GM10248 (cell line): ENCODE data around the gene ANKRD13C.

Experiments used
- CTCF ChIA-PET: fragments of 300-600 bp; sonication (Branson Sonifier 250); formaldehyde crosslinking; extraction: SDS; loops from one replicate; lab custom pipeline; 2021; ENCODE audit warnings: antibody characterized with exemption; lab: Yijun Ruan, JAX
- POLR2A ChIA-PET: fragments of 350-650 bp; sonication (Branson Sonifier 250); formaldehyde crosslinking; extraction: SDS; loops from one replicate; lab custom pipeline; 2020; ENCODE audit warnings: antibody characterized with exemption; lab: Yijun Ruan, JAX
- DNase-seq: peaks from one replicate; pipeline ENCODE4 v3.0.0; 2012; ENCODE audit errors: extremely low spot score
- TF ChIP-seq, protein P1 (sequence below): IDR thresholded peaks from 2 replicates; pipeline ENCODE4 v1.5.1; 2012; ENCODE audit warnings: mild to moderate bottlenecking, low read depth; ENCODE audit errors: extremely low read depth, missing control alignments, control extremely low read depth

Gene ANKRD13C

DNA sequence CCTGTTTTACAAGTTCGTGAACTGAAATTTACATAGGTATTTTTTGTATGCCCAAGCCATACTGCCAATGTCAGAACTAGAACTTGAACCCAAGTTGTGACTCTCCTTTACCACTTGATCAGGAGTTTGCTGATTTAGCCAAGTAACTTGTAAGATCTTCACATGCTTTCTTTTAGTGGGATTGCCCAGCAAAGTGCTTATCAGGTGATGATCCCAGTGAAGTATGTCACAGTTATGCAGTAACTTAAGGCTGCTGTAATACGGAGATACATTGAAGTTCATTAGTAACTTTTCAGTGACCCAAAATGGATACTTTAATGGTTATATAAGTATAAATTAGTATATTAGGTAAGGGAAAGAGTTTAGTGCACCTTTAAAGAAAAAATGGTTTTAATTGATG lies 129.6 kb downstream of the ANKRD13C start:
- ChIA-PET CTCF (no interaction called here), POLR2A (no interaction called here)
- TF ChIP-seq, protein P1, sequence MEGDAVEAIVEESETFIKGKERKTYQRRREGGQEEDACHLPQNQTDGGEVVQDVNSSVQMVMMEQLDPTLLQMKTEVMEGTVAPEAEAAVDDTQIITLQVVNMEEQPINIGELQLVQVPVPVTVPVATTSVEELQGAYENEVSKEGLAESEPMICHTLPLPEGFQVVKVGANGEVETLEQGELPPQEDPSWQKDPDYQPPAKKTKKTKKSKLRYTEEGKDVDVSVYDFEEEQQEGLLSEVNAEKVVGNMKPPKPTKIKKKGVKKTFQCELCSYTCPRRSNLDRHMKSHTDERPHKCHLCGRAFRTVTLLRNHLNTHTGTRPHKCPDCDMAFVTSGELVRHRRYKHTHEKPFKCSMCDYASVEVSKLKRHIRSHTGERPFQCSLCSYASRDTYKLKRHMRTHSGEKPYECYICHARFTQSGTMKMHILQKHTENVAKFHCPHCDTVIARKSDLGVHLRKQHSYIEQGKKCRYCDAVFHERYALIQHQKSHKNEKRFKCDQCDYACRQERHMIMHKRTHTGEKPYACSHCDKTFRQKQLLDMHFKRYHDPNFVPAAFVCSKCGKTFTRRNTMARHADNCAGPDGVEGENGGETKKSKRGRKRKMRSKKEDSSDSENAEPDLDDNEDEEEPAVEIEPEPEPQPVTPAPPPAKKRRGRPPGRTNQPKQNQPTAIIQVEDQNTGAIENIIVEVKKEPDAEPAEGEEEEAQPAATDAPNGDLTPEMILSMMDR, result no peak
- DNase-seq, result no peak

DNA sequence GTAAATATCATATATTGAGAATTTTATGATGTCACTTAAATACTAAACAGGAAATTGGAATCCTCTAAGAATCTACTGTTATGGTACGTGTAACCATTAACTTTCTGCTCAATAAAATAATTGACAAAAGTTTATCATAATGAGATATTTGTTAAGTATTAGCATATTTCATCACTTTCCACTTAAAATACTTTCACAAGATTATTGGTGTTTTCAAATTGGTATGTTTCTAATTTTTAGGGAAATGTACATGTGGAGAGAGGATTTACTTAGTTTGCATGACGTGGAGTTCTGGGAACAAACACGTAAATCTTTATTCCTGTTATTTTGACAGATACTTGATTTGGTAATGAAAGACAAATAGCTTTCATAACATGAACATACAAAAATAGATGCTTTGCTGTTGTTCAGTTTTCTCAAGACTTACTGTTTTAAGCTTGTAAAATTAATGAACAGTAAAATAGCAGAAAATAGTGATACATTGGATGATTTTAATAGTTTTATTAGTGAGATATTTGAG lies 131.7 kb downstream of the ANKRD13C start:
- ChIA-PET CTCF (no interaction called here), POLR2A (no interaction called here)
- TF ChIP-seq, protein P1, result no peak
- DNase-seq, result no peak

DNA sequence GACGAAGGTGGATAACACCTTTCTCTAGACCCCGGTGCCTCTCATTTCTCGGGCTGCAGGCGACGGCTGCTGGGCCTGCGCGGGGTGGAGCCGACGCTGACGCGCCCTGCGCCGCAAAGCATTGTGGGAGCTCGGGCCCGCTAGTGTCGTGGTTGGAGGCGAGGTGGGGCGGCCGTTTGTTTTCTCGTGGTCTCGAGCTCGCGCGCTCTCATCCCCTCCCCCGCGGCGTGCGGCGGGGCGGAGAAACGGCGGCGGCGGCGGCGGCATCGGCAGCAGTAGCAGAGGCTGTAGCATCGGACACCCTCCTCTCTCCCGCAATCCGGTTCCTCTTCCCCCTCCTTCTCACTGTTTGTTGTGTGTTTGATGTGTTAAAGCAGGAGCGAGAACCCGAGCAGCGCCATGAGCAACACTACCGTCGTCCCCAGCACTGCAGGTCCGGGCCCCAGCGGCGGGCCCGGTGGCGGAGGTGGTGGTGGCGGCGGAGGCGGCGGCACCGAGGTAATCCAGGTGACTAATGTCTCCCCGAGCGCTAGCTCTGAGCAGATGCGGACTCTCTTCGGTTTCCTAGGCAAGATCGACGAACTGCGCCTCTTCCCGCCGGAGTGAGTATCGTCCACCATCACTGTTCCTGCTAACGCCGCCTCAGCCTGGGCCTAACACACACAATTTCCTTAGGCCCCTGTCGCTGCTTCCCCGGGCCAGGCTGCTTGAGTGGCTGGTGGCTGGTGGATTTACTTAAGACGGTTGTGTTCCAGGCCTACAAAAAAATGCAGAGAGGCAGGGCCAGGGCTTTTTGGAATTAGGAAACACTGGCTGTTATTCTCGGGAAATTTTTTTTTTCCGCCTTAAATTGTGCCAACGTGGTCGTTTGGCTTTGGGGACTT lies 133.0 kb downstream of the ANKRD13C start, which contains the start of gene SRSF11:
TSS of gene SRSF11 (plus strand) at position 143 of the 884 bp plus-strand sequence. CDS start at position 400, 257 bp downstream.
- CTCF ChIA-PET, result interaction anchor here (0.9 to 2.1 kb wide), 4 partner anchors 9 to 17 kb away, joined by 3 to 14 read pairs (median 4); no protein-coding TSS in a partner anchor
- POLR2A ChIA-PET, result interaction anchor here (0.6 to 1.1 kb wide), 5 partner anchors 8 to 189 kb away, joined by 3 to 5 read pairs (median 3); partner anchors contain the start of gene CTH
- TF ChIP-seq, protein P1, result no peak
- peak; percentile 93 for DNase-seq

DNA sequence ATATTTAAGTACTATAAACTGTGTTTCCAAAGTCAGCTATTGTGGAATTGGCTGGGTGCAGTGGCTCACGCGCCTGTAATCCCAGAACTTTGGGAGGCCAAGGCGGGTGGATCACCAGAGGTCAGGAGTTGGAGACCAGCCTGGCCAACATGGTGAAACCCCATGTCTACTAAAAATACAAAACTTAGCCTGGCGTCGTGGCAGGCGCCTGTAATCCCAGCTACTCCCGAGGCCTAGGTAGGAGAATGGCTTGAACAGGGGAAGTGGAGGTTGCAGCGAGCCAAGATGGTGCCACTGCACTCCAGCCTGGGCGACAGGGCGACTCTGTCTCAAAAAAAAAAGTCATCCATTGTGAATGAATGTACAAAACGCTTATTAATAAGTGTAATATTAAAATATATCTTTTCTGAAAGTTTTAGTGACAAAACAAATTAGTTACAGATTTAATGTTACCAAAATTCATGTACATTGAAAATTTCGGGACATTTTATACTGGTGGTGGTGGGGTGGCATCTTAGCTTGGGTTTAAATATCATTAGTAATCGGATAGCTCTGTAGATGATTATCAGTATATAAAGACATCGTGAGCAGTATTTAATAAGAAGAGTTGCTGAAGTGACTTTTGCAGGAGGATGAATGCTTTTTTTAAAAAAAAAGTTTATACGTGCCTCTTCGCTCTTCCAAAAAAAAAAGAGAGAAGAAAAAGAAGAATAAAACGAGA lies 133.8 kb downstream of the ANKRD13C start:
- ChIA-PET CTCF (interaction anchor here (0.9 to 2.1 kb wide), 5 partner anchors 10 to 18 kb away, joined by 3 to 14 read pairs (median 5); no protein-coding TSS in a partner anchor), POLR2A (interaction anchor here (0.7 to 1.1 kb wide), 4 partner anchors 8 to 190 kb away, joined by 3 to 5 read pairs (median 3); partner anchors contain the start of gene CTH)
- TF ChIP-seq, protein P1, result no peak
- no peak for DNase-seq

DNA sequence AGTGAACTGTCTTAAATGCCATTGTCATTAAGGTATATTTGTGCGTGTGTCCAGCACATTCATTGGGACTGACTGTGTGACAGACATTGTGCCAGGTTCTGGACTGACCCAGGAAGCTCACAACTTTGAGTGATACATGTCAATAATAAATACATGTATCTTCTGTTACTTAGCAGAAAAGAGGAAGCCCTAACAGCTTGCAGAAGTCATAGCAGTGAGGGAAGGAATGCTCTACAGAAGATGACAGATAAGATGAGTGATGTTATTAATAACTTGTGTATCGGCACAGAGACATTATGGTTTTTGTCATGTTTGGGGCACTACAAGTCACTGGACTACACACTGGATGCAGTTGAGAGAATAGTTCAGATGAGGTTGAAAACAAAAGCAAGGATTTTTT lies 134.5 kb downstream of the ANKRD13C start:
- POLR2A ChIA-PET, result no interaction called here
- DNase-seq, result no peak
- TF ChIP-seq, protein P1, result no peak
- CTCF ChIA-PET, result interaction anchor here (1.1 to 2.1 kb wide), 2 partner anchors 9 to 12 kb away, joined by 5 to 14 read pairs; no protein-coding TSS in a partner anchor

DNA sequence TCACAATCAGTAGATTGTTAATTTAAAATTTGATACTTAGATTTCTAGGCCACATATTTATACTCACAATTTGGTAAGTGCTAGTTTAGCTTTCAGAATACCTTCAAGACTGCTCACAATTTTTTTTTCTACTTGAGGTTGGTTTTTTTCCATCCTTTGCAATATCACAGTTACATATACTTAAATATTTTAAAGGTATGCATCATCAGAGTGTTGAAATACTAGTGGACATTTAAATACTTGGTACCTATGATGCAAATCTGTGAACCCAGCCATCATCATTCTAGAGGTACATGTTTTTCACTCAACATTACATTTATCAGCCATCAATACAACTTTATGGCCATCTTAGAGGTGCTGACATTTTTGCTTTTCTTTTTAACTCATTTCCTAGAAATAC lies 143.0 kb downstream of the ANKRD13C start:
- CTCF ChIA-PET, result interaction anchor here (1.5 kb wide), 1 partner anchor 9 kb away, joined by 5 read pairs; no protein-coding TSS in a partner anchor
- POLR2A ChIA-PET, result no interaction called here
- no peak for DNase-seq
- TF ChIP-seq, protein P1, result no peak
